H9 (cell line): ENCODE measurements around the gene KCND1. TPM values are rescaled to one million over a fixed set of nuclear protein-coding genes. Genes with fewer than 3 reads are reported as not detected.

Experiments used
- DNase-seq: peaks from one replicate; pipeline ENCODE4 v3.0.0-alpha.2; 2017
- H2AFZ ChIP-seq: one replicate; pipeline ENCODE4 v1.6.1; 2013; ENCODE audit warnings: mild to moderate bottlenecking, low read length, control low read depth, moderate library complexity
- H2AK5ac ChIP-seq: 2 replicates; pipeline ENCODE4 v1.6.1; 2013; ENCODE audit warnings: low read length, control low read depth, mixed read lengths; ENCODE audit not compliant: insufficient read length
- H2BK120ac ChIP-seq: one replicate; pipeline ENCODE4 v1.6.1; 2013; ENCODE audit warnings: low read depth, mild to moderate bottlenecking, low read length, control low read depth, inconsistent platforms; ENCODE audit not compliant: poor library complexity, severe bottlenecking
- H2BK12ac ChIP-seq: 2 replicates; pipeline ENCODE4 v1.6.1; 2013; ENCODE audit warnings: low read length, control low read depth, mixed read lengths, low read depth; ENCODE audit not compliant: insufficient read length
- H2BK15ac ChIP-seq: 2 replicates; pipeline ENCODE4 v1.6.1; 2013; ENCODE audit warnings: low read depth, low read length, control low read depth
- H2BK20ac ChIP-seq: one replicate; pipeline ENCODE4 v1.6.1; 2013; ENCODE audit warnings: low read depth, mild to moderate bottlenecking, low read length, control low read depth, inconsistent platforms; ENCODE audit not compliant: poor library complexity, severe bottlenecking
- H2BK5ac ChIP-seq: 2 replicates; pipeline ENCODE4 v1.6.1; 2013; ENCODE audit warnings: low read length, control low read depth, mixed read lengths; ENCODE audit not compliant: insufficient read length
- H3K14ac ChIP-seq: 2 replicates; pipeline ENCODE4 v1.6.1; 2013; ENCODE audit warnings: low read length, control low read depth; ENCODE audit not compliant: insufficient read depth
- H3K18ac ChIP-seq: 2 replicates; pipeline ENCODE4 v1.6.1; 2013; ENCODE audit warnings: low read depth, mild to moderate bottlenecking, mixed read lengths, low read length, control low read depth; ENCODE audit not compliant: insufficient read length
- H3K23ac ChIP-seq: 2 replicates; pipeline ENCODE4 v1.6.1; 2013; ENCODE audit warnings: low read length, control low read depth, mixed read lengths, low read depth; ENCODE audit not compliant: insufficient read length
- H3K23me2 ChIP-seq: 2 replicates; pipeline ENCODE4 v1.6.1; 2013; ENCODE audit warnings: low read depth, mild to moderate bottlenecking, mixed read lengths, low read length, control low read depth; ENCODE audit not compliant: insufficient read length, poor library complexity, severe bottlenecking
- H3K27ac ChIP-seq: 2 replicates; pipeline ENCODE4 v1.5.1; 2013; ENCODE audit warnings: low read length, control low read depth, mixed read lengths, low read depth; ENCODE audit not compliant: insufficient read length
- H3K27me3 ChIP-seq: 2 replicates; pipeline ENCODE4 v1.6.1; 2013; ENCODE audit warnings: low read length, control low read depth, inconsistent platforms; ENCODE audit not compliant: insufficient read depth
- H3K4ac ChIP-seq: 2 replicates; pipeline ENCODE4 v1.6.1; 2013; ENCODE audit warnings: low read depth, mild to moderate bottlenecking, control low read depth, inconsistent platforms, low read length, moderate library complexity
- H3K4me1 ChIP-seq: 2 replicates; pipeline ENCODE4 v1.6.1; 2013; ENCODE audit warnings: low read length, control low read depth, inconsistent platforms; ENCODE audit not compliant: insufficient read depth
- H3K4me2 ChIP-seq: 2 replicates; pipeline ENCODE4 v1.6.1; 2013; ENCODE audit warnings: low read length, control low read depth, mixed read lengths; ENCODE audit not compliant: insufficient read length, insufficient read depth
- H3K56ac ChIP-seq: 2 replicates; pipeline ENCODE4 v1.6.1; 2013; ENCODE audit warnings: low read depth, mild to moderate bottlenecking, mixed read lengths, low read length, control low read depth; ENCODE audit not compliant: insufficient read length
- H3K79me1 ChIP-seq: 2 replicates; pipeline ENCODE4 v1.6.1; 2013; ENCODE audit warnings: low read depth, mild to moderate bottlenecking, moderate library complexity, low read length, control low read depth, inconsistent platforms; ENCODE audit not compliant: insufficient read depth, poor library complexity, severe bottlenecking
- H3K79me2 ChIP-seq: 2 replicates; pipeline ENCODE4 v1.6.1; 2013; ENCODE audit warnings: low read length, control low read depth, inconsistent platforms; ENCODE audit not compliant: insufficient read depth
- H3K9ac ChIP-seq: 2 replicates; pipeline ENCODE4 v1.6.1; 2013; ENCODE audit warnings: low read length, control low read depth, mixed read lengths; ENCODE audit not compliant: insufficient read length; ENCODE audit errors: extremely low read depth
- H3K9me3 ChIP-seq: one replicate; pipeline ENCODE4 v1.6.1; 2013; ENCODE audit warnings: low read depth, low read length, inconsistent platforms; ENCODE audit not compliant: control insufficient read depth
- H3T11ph ChIP-seq: one replicate; pipeline ENCODE4 v1.6.1; 2013; ENCODE audit warnings: mild to moderate bottlenecking, low read length, control low read depth, inconsistent platforms
- H4K20me1 ChIP-seq: one replicate; pipeline ENCODE4 v1.6.1; 2013; ENCODE audit not compliant: control insufficient read depth, insufficient read length, insufficient read depth
- H4K5ac ChIP-seq: 2 replicates; pipeline ENCODE4 v1.6.1; 2013; ENCODE audit warnings: low read depth, mild to moderate bottlenecking, mixed read lengths, low read length, control low read depth; ENCODE audit not compliant: insufficient read length
- H4K8ac ChIP-seq: replicated peaks from 2 replicates; pipeline ENCODE4 v1.6.1; 2013; ENCODE audit warnings: low read length, control low read depth, mixed read lengths, low read depth; ENCODE audit not compliant: insufficient read length
- H4K91ac ChIP-seq: 2 replicates; pipeline ENCODE4 v1.6.1; 2013; ENCODE audit warnings: low read depth, mild to moderate bottlenecking, moderate library complexity, mixed read lengths, low read length, control low read depth; ENCODE audit not compliant: insufficient read length
- H3K27ac Mint-ChIP-seq, 3 experiments: 2 replicates in 2 of 3; 3 replicates in 1 of 3; pipeline ENCODE4 v1.8.0; 2020 to 2021; ENCODE audit warnings: mixed read lengths in 3 of 3, mild to moderate bottlenecking in 1 of 3, moderate library complexity in 1 of 3
- H3K27me3 Mint-ChIP-seq: 2 replicates; pipeline ENCODE4 v1.8.0; 2021; ENCODE audit warnings: low read depth, mild to moderate bottlenecking, moderate library complexity, mixed read lengths
- H3K36me3 Mint-ChIP-seq, 3 experiments: 2 replicates in 2 of 3; 3 replicates in 1 of 3; pipeline ENCODE4 v1.8.0; 2020 to 2021; ENCODE audit warnings: low read depth in 3 of 3, mixed read lengths in 3 of 3; ENCODE audit not compliant: insufficient read depth in 1 of 3
- H3K4me1 Mint-ChIP-seq, 2 experiments: 2 replicates each; pipeline ENCODE4 v1.8.0; 2020; ENCODE audit warnings: mixed read lengths in 2 of 2
- H3K4me3 Mint-ChIP-seq, 2 experiments: 2 replicates in 1 of 2; 3 replicates in 1 of 2; pipeline ENCODE4 v1.8.0; 2020 to 2021; ENCODE audit warnings: mild to moderate bottlenecking in 2 of 2, mixed read lengths in 2 of 2, moderate library complexity in 1 of 2
- H3K9me3 Mint-ChIP-seq, 2 experiments: 2 replicates in 1 of 2; 3 replicates in 1 of 2; pipeline ENCODE4 v1.8.0; 2020; ENCODE audit warnings: mild to moderate bottlenecking in 2 of 2, mixed read lengths in 2 of 2, moderate library complexity in 1 of 2
- CTCF ChIP-seq: fragments of 200-600 bp; sonication (generic); conservative IDR thresholded peaks from 3 replicates; pipeline ENCODE4 v1.8.0; 2021; ENCODE audit warnings: antibody characterized with exemption, mild to moderate bottlenecking
- WGBS: extraction: QIAGEN DNeasy Blood & Tissue Kit; methylation state at CpG from one replicate; pipeline ENCODE4 v1.1.7; 2013; ENCODE audit warnings: missing lambda C conversion rate, low lambda C conversion rate, mixed read lengths; ENCODE audit not compliant: insufficient read length; ENCODE audit errors: extremely low coverage; 5-methylcytosine and 5-hydroxymethylcytosine counted together
- total RNA-seq: library from RNA; stranded (reverse); gene quantifications from 2 replicates; pipeline ENCODE4 v1.2.1, GENCODE V29; 2021

KCND1 gene
- total RNA-seq, 1 experiment from 2014 or later = 5.7 TPM

GRCh38 chrX:48983896-48984295 lies 12.3 kb upstream of the KCND1 start:
- DNase-seq = no peak
- Mint-ChIP-seq H3K27me3 (0 out of 2 replicates have a peak, but pooled peaks cover 1% of the 10 kb centered on the region), H3K27ac (no peak overlapping the region)

More at GRCh38 chrX:48983896-48984295, 12.3 kb upstream of the KCND1 start:
- no peak overlapping the region for H3K23ac ChIP-seq
- no peak overlapping the region for H3K4me2 ChIP-seq
- H3K79me2 ChIP-seq = no peaks in the 10 kb centered on the region
- no peak overlapping the region for H4K5ac ChIP-seq
- Mint-ChIP-seq H3K4me1 (no peaks in the 10 kb centered on the region), H3K9me3 (peaks cover 59 to 70% of the 10 kb centered on the region in 2 experiments), H3K4me3 (no peak overlapping the region), H3K36me3 (peaks cover 45 to 73% (median 70%) of the 10 kb centered on the region in 3 experiments)
- no peak overlapping the region for H3K14ac ChIP-seq
- no peaks in the 10 kb centered on the region for H3K79me1 ChIP-seq
- H3K27me3 ChIP-seq = no peaks in the 10 kb centered on the region
- no peak overlapping the region for H2BK20ac ChIP-seq
- H2AFZ ChIP-seq = no peak overlapping the region
- H2BK12ac ChIP-seq = no peak overlapping the region
- no peak overlapping the region for H3K56ac ChIP-seq
- no peak overlapping the region for H3T11ph ChIP-seq
- no peaks in the 10 kb centered on the region for H4K20me1 ChIP-seq
- H3K18ac ChIP-seq = no peak overlapping the region
- no peak for TF ChIP-seq CTCF
- no CpG with 5 or more reads among the region's 3 CpGs for WGBS
- no peak overlapping the region for H4K8ac ChIP-seq
- H4K91ac ChIP-seq = no peak overlapping the region
- H2BK5ac ChIP-seq = no peak overlapping the region
- H3K27ac ChIP-seq = no peak overlapping the region
- no peak overlapping the region for H2BK15ac ChIP-seq
- H2AK5ac ChIP-seq = no peak overlapping the region
- no peaks in the 10 kb centered on the region for H3K4me1 ChIP-seq
- H3K4ac ChIP-seq = no peak overlapping the region
- H3K9ac ChIP-seq = no peak overlapping the region
- H3K23me2 ChIP-seq = no peaks in the 10 kb centered on the region
- H3K9me3 ChIP-seq = no peaks in the 10 kb centered on the region
- no peak overlapping the region for H2BK120ac ChIP-seq
